ENCODE results near the gene GRIFIN. TPM values are rescaled to one million over a fixed set of nuclear protein-coding genes. Genes with fewer than 3 reads are reported as not detected.

GRIFIN gene
- polyA plus RNA-seq, 2 of the 4 experiments (the other 2 are of a cell fraction), result not detected

- WGBS (ENCODE audit: missing lambda C conversion rate), result 76% methylated on average over 11 of the region's 25 CpGs
- no peak for FAIRE-seq
- DNase-seq (ENCODE audit: low read depth in 1 of 2, low spot score in 1 of 2), result no peak
- no peak overlapping the region for H3K4me3 ChIP-seq
- H3K4me1 ChIP-seq, result no peaks in the 10 kb centered on the region
- no peak for ATAC-seq
- TF ChIP-seq HDAC2 (IDR thresholded peaks at IDR 0.05), result no peak
- TF ChIP-seq BCL3 (IDR thresholded peaks at IDR 0.05), result no peak
- TF ChIP-seq SMC3 (IDR thresholded peaks at IDR 0.05), result no peak
- H3K27ac ChIP-seq, result no peak overlapping the region
- CTCF ChIA-PET, result interaction anchor here (1.4 to 2.5 kb wide), 2 partner anchors 14 to 185 kb away, joined by 4 to 6 read pairs; no protein-coding TSS in a partner anchor
- no peaks in the 10 kb centered on the region for H3K9me3 ChIP-seq
- POLR2A ChIA-PET, result no interaction called here
- H3K4me2 ChIP-seq, result no peak overlapping the region
Observed at GRCh38 chr7:2495418-2496299, 19.5 kb upstream of the GRIFIN start.

- ATAC-seq (no peak), FAIRE-seq (no peak), DNase-seq (ENCODE audit: low read depth in 1 of 2, low spot score in 1 of 2) (no peak)
- ChIA-PET CTCF (interaction anchor here (1.4 to 2.5 kb wide), 2 partner anchors 15 to 186 kb away, joined by 4 to 6 read pairs; no protein-coding TSS in a partner anchor), POLR2A (no interaction called here)
- H3K4me1 ChIP-seq, result no peaks in the 10 kb centered on the region
- TF ChIP-seq CTCF (IDR thresholded peaks at IDR 0.05) (no peak), PHF8 (IDR thresholded peaks at IDR 0.05; ENCODE audit: borderline replicate concordance, low read depth) (no peak), MAZ (IDR thresholded peaks at IDR 0.05; ENCODE audit: borderline replicate concordance, low read depth, low read length) (no peak), RARB (CRISPR knock-in tag; IDR thresholded peaks at IDR 0.05) (no peak), SREBF2 (IDR thresholded peaks at IDR 0.05) (no peak), SMC3 (IDR thresholded peaks at IDR 0.05) (no peak), RCOR1 (IDR thresholded peaks at IDR 0.05; ENCODE audit: low read depth, low read length) (no peak), HEYL (CRISPR knock-in tag; IDR thresholded peaks at IDR 0.05) (no peak), HOXA7 (CRISPR knock-in tag; IDR thresholded peaks at IDR 0.05) (no peak)
- WGBS (ENCODE audit: missing lambda C conversion rate), result 72% methylated on average over 24 of the region's 32 CpGs
- no peak overlapping the region for H3K4me3 ChIP-seq
- H3K4me2 ChIP-seq, result no peak overlapping the region
- H3K9me3 ChIP-seq, result no peaks in the 10 kb centered on the region
- H3K27ac ChIP-seq, result no peak overlapping the region
Observed at GRCh38 chr7:2494191-2495130, 18.3 kb upstream of the GRIFIN start.

GRCh38 chr7:2493205-2494164 lies 17.3 kb upstream of the GRIFIN start:
- CTCF ChIA-PET, result interaction anchor here (0.9 to 2.5 kb wide), 3 partner anchors 25 to 187 kb away, joined by 4 to 6 read pairs (median 4); no protein-coding TSS in a partner anchor

More at GRCh38 chr7:2493205-2494164, 17.3 kb upstream of the GRIFIN start:
- Histone ChIP-seq H3K4me2 (no peak overlapping the region), H3K4me1 (no peaks in the 10 kb centered on the region), H3K9me3 (no peaks in the 10 kb centered on the region), H3K4me3 (no peak overlapping the region), H3K27ac (no peak overlapping the region; a peak in 1 of 6 replicates)
- ATAC-seq (peak in 1 of 2 experiments; percentile 11; a peak in 2 of 6 replicates), DNase-seq (ENCODE audit: low read depth in 1 of 2, low spot score in 1 of 2) (no peak), FAIRE-seq (no peak)
- TF ChIP-seq CBX2 (IDR thresholded peaks at IDR 0.05; ENCODE audit: borderline replicate concordance, low read depth) (no peak), TFCP2L1 (CRISPR knock-in tag; IDR thresholded peaks at IDR 0.05) (no peak), ZSCAN20 (CRISPR knock-in tag; IDR thresholded peaks at IDR 0.05) (no peak), HDAC2 (IDR thresholded peaks at IDR 0.05) (no peak), JUNB (IDR thresholded peaks at IDR 0.05) (no peak), USF2 (IDR thresholded peaks at IDR 0.05) (no peak), HOXB5 (CRISPR knock-in tag; IDR thresholded peaks at IDR 0.05) (no peak), PBX3 (IDR thresholded peaks at IDR 0.05) (no peak)
- POLR2A ChIA-PET, result no interaction called here
- 40% methylated on average over 6 of the region's 11 CpGs for WGBS (ENCODE audit: missing lambda C conversion rate)

All from A549 (cell line).